HS-5 (cell line): Measurements from ENCODE around the gene DPEP2.
"Not testable (repeated sequence)": the region's sequence is repeated elsewhere in the genome, so short reads cannot be mapped to it uniquely, and the experiment has no call there.

Experiments used
- DNase-seq: peaks from one replicate; pipeline ENCODE4 v3.0.0-alpha.2; 2012; ENCODE audit warnings: low read depth

DPEP2 gene

GRCh38 chr16:67998779-67999688 lies at the start of gene DPEP2:
Gene DPEP2, minus strand, starts transcription at chr16:67999484. Its CDS starts 6,272 bp downstream, at chr16:67993212.
- DNase-seq: not testable (repeated sequence)

- DNase-seq: no peak
Observed at GRCh38 chr16:68047987-68048386, 48.7 kb upstream of the DPEP2 start.

GRCh38 chr16:68046106-68046505 lies 46.8 kb upstream of the DPEP2 start:
- DNase-seq: no peak

- no peak for DNase-seq
Observed at GRCh38 chr16:68041783-68042182, 42.5 kb upstream of the DPEP2 start.

- no peak for DNase-seq
Observed at GRCh38 chr16:68040506-68041288, 41.4 kb upstream of the DPEP2 start.

GRCh38 chr16:68037841-68038597 lies 38.7 kb upstream of the DPEP2 start:
- DNase-seq: no peak

- no peak for DNase-seq
Observed at GRCh38 chr16:68035227-68035626, 35.9 kb upstream of the DPEP2 start.

- no peak for DNase-seq
Observed at GRCh38 chr16:68033101-68033500, 33.8 kb upstream of the DPEP2 start.

- DNase-seq: no peak
Observed at GRCh38 chr16:68031951-68032350, 32.7 kb upstream of the DPEP2 start.

GRCh38 chr16:68030108-68030507 lies 30.8 kb upstream of the DPEP2 start:
- not testable (repeated sequence) for DNase-seq

- DNase-seq: no peak
Observed at GRCh38 chr16:68028996-68029395, 29.7 kb upstream of the DPEP2 start.

- DNase-seq: peak; percentile 73
Observed at GRCh38 chr16:68022728-68023537, 23.6 kb upstream of the DPEP2 start, which contains the start of the genes DDX28 and DUS2. Gene DDX28, minus strand, starts transcription at chr16:68023232. Its CDS starts 30 bp downstream, at chr16:68023202. Gene DUS2, plus strand, starts transcription at chr16:68023284. Its CDS starts 14,740 bp downstream, at chr16:68038024.

- DNase-seq: no peak
Observed at GRCh38 chr16:68022278-68022727, 23.0 kb upstream of the DPEP2 start.

GRCh38 chr16:68021490-68021889 lies 22.2 kb upstream of the DPEP2 start:
- no peak for DNase-seq

GRCh38 chr16:68019167-68019680 lies 19.9 kb upstream of the DPEP2 start:
- DNase-seq: no peak

- no peak for DNase-seq
Observed at GRCh38 chr16:68015681-68016080, 16.4 kb upstream of the DPEP2 start, which contains the start of gene DPEP2NB. Gene DPEP2NB, minus strand, starts transcription at chr16:68015911. Its CDS starts 141 bp downstream, at chr16:68015770.

- no peak for DNase-seq
Observed at GRCh38 chr16:68013440-68013839, 14.2 kb upstream of the DPEP2 start.

- DNase-seq: not testable (repeated sequence)
Observed at GRCh38 chr16:68009872-68010271, 10.6 kb upstream of the DPEP2 start.

GRCh38 chr16:68009157-68009735 lies 10.0 kb upstream of the DPEP2 start:
- DNase-seq: no peak

GRCh38 chr16:68005786-68006286 lies 6.6 kb upstream of the DPEP2 start:
- no peak for DNase-seq
